ENCODE measurements around the gene XYLT1.

The XYLT1 gene

GRCh38 chr16:17270111-17270510, 200.6 kb downstream of the XYLT1 start:
- POLR2A ChIA-PET (ENCODE audit: low non-redundant PET): no interaction called here
- H3K27ac ChIP-seq: no peak overlapping the region
- CTCF ChIA-PET: no interaction called here
- TF ChIP-seq, protein P1, sequence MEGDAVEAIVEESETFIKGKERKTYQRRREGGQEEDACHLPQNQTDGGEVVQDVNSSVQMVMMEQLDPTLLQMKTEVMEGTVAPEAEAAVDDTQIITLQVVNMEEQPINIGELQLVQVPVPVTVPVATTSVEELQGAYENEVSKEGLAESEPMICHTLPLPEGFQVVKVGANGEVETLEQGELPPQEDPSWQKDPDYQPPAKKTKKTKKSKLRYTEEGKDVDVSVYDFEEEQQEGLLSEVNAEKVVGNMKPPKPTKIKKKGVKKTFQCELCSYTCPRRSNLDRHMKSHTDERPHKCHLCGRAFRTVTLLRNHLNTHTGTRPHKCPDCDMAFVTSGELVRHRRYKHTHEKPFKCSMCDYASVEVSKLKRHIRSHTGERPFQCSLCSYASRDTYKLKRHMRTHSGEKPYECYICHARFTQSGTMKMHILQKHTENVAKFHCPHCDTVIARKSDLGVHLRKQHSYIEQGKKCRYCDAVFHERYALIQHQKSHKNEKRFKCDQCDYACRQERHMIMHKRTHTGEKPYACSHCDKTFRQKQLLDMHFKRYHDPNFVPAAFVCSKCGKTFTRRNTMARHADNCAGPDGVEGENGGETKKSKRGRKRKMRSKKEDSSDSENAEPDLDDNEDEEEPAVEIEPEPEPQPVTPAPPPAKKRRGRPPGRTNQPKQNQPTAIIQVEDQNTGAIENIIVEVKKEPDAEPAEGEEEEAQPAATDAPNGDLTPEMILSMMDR (conservative IDR thresholded peaks at IDR 0.05; ENCODE audit: low read depth): no peak
- no peak for DNase-seq (ENCODE audit: low spot score)

GRCh38 chr16:17269439-17269838, 201.3 kb downstream of the XYLT1 start:
- ChIA-PET POLR2A (ENCODE audit: low non-redundant PET) (no interaction called here), CTCF (no interaction called here)
- no peak for DNase-seq (ENCODE audit: low spot score)
- TF ChIP-seq, protein P1 (conservative IDR thresholded peaks at IDR 0.05; ENCODE audit: low read depth): no peak
- H3K27ac ChIP-seq: no peak overlapping the region

GRCh38 chr16:17266608-17267313, 204.0 kb downstream of the XYLT1 start:
- no peak overlapping the region for H3K27ac ChIP-seq
- POLR2A ChIA-PET (ENCODE audit: low non-redundant PET): no interaction called here
- no peak for DNase-seq (ENCODE audit: low spot score)
- CTCF ChIA-PET: interaction anchor here (0.6 kb wide), 1 partner anchor 39 kb away, joined by 3 read pairs; no protein-coding TSS in a partner anchor
- TF ChIP-seq, protein P1 (conservative IDR thresholded peaks at IDR 0.05; ENCODE audit: low read depth): no peak

DNA sequence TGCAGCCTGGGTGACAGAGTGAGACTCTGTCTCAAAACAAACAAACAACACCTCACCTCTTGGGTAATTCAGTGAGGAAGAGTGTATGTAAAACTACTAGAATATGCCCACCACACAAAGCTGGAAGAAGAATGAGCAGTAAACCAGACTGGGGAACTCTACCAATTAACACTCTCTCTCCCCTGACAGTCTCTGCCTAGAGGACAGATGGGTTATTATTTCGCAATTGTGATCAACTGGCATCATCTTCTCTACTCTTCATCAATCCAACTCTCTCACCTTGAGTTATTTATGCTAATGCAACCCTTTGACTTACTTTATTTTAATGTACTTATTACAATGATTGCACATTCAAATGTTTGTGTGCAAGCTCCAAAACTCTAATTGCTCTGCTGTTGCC, 205.6 kb downstream of the XYLT1 start:
- CTCF ChIA-PET: no interaction called here
- no peak for DNase-seq (ENCODE audit: low spot score)
- POLR2A ChIA-PET (ENCODE audit: low non-redundant PET): no interaction called here
- TF ChIP-seq, protein P1 (conservative IDR thresholded peaks at IDR 0.05; ENCODE audit: low read depth): no peak
- H3K27ac ChIP-seq: no peak overlapping the region

GRCh38 chr16:17261197-17261858, 209.4 kb downstream of the XYLT1 start:
- TF ChIP-seq, protein P1 (conservative IDR thresholded peaks at IDR 0.05; ENCODE audit: low read depth): no peak
- POLR2A ChIA-PET (ENCODE audit: low non-redundant PET): no interaction called here
- CTCF ChIA-PET: interaction anchor here (0.6 kb wide), 2 partner anchors 13 to 318 kb away, joined by 3 to 5 read pairs; no protein-coding TSS in a partner anchor
- DNase-seq (ENCODE audit: low spot score): no peak
- no peak overlapping the region for H3K27ac ChIP-seq

GRCh38 chr16:17260276-17260849, 210.4 kb downstream of the XYLT1 start:
- ChIA-PET CTCF (no interaction called here), POLR2A (ENCODE audit: low non-redundant PET) (no interaction called here)
- H3K27ac ChIP-seq: no peak overlapping the region
- no peak for DNase-seq (ENCODE audit: low spot score)
- TF ChIP-seq, protein P1 (conservative IDR thresholded peaks at IDR 0.05; ENCODE audit: low read depth): no peak
